HS-27A (cell line): ENCODE results near the gene RIT2.

Experiments used
- DNase-seq: peaks from one replicate; pipeline ENCODE4 v3.0.0-alpha.2; 2012; ENCODE audit warnings: low read depth, missing footprints

RIT2 gene

DNA sequence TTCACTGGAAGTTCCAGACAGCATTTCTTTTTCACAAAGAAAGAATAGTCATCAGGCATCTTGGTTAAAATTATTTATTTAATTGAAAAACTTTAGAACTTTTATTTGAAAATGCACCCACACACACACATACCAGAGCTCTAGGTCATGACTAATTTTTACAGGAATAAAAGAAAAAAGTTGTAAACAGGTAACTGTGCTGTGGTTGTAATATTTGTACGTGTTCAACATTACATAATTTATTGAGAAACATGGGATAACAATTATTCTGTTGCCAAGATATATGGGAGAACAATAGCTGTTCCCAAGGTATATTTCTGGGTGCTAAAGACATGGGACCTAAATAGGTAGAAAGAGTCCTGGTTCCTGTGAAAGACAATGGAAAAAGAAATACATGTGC is 104.9 kb downstream of the RIT2 start:
- no peak for DNase-seq

DNA sequence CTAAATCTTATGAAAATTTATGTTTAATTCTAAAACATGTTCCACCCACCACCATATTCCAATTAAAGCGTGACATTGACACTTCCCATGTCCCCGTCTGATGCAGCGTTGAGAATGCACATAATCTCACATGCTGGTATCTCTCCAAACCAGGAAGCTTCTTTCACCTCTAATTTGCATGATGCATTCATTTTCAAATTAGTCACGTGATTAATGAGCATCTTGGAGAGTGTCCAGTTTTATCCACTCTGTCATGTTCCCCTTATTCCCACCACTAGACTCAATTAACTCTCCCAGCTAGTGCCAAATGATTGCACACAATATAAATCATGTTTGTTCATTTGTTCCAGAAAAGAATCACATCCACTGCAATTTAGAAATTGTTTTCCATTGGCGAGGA is 105.8 kb downstream of the RIT2 start:
- no peak for DNase-seq

DNA sequence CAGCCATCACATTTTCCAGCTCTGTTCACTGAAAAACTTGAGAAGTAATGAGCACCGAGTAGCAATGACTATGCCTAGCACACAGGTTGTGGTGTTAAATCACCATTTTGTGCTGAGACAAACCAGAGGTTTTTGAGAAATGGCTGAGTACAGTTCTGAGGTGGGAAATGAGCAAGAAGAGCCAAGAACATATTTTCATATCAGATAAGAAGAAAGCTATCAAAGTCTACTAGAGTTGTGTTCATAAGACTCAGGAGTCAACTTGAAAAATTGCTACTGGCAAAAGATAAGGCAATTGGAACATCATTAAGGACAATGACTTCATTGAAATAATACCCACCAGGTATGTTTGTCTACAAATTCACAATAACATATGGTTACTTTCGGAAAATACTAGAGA is 108.1 kb downstream of the RIT2 start:
- no peak for DNase-seq

- no peak for DNase-seq
Observed at GRCh38 chr18:43004421-43004820, 111.1 kb downstream of the RIT2 start.

- no peak for DNase-seq
Observed at GRCh38 chr18:43001821-43002220, 113.7 kb downstream of the RIT2 start.

GRCh38 chr18:42996824-42997223 is 118.7 kb downstream of the RIT2 start:
- no peak for DNase-seq

- no peak for DNase-seq
Observed at GRCh38 chr18:42980426-42980825, 135.1 kb downstream of the RIT2 start.

- DNase-seq = no peak
Observed at GRCh38 chr18:42977982-42978637, 137.4 kb downstream of the RIT2 start.

DNA sequence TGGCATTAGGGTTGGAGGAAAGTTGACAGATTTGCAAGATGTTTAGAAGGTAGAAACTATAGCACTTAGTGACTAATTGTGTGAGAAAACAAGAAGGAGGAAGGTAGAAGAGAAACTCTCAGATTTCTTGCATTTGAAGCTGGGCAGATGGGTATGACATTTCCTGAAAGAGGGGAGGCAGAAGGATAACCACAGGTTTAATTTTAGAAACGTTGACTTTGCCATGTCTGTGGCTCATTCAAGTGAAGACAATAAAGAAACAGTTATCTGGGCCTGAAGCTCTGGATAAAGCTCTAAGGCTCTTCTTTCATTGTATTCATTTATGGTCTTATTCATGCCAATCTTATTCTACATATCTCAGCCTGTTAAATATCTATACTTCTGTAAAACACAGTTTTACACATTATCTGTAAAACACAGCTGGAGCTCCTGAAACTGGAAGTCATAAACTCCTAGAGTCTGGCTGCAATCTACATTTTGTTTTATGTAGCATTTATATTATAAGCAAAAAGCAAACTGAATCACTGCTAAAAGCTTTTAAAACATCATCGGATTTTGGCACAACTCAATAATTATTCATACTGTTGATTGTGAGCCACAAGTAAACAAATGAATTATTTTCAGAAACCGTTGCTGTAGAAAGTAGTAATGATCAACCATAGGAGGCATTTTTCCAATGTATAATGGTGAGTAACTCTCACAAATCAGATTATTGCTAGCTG is 138.5 kb downstream of the RIT2 start:
- DNase-seq = no peak

- DNase-seq = no peak
Observed at GRCh38 chr18:42969366-42969765, 146.1 kb downstream of the RIT2 start.

GRCh38 chr18:42961298-42961697 is 154.2 kb downstream of the RIT2 start:
- DNase-seq = no peak

GRCh38 chr18:42959528-42959927 is 156.0 kb downstream of the RIT2 start:
- DNase-seq = no peak

GRCh38 chr18:42958353-42958752 is 157.1 kb downstream of the RIT2 start:
- DNase-seq = no peak

DNA sequence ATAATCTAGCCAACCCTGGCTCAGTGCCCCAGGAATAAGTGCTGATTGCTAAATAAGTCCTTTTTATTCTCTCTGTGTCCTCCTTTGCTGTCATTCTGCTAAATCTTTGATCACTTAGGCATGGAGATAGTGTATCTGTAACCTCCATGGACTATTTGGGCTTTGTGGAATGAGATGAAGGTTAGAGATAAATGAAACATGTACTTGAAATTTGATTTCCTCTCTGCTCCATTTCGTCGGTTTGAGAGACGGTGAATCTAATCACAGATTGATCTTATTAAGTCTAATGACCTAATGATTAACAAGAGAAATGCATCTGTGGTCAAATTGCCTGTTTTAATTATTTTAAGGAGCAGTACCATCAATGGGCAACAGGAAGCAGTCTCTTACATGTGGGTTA is 159.2 kb downstream of the RIT2 start:
- no peak for DNase-seq

DNA sequence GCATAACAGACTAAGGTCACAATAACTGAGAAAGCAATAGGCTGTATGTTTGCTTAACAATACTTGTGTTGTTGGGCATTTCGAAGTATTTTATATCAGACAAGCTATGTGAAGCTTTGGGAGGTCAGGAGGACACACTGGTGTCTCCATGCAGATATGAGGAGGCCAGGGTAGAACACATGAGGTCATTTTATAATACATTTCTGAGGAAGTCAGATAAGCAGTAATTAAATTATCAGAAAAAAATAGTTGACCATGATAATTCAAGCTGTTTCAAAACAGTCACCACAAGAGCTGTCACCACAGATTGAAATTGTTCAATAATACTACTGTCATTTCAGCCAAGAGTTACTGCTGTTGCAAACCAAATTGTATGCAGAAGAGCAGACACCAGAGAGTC is 160.6 kb downstream of the RIT2 start:
- DNase-seq = no peak

GRCh38 chr18:42953306-42953705 is 162.2 kb downstream of the RIT2 start:
- no peak for DNase-seq

DNA sequence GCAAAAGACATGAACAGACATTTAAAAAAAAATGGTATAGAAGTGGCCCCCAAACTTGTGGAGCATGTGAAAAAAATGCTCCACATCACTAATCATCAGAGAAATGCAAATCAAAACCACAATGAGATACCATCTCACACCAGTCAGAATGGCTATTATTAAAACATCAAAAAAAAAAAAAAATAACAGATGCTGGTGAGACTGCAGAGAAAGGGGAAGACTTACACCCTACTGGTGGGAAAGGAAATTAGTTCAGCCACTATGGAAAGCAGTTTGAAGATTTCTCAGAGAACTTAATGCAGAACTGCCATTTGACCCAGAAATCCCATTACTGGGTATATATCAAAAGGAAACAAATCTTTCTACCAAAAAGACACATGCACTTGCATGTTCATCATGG is 164.8 kb downstream of the RIT2 start:
- no peak for DNase-seq

- no peak for DNase-seq
Observed at GRCh38 chr18:42948831-42949230, 166.7 kb downstream of the RIT2 start.

DNA sequence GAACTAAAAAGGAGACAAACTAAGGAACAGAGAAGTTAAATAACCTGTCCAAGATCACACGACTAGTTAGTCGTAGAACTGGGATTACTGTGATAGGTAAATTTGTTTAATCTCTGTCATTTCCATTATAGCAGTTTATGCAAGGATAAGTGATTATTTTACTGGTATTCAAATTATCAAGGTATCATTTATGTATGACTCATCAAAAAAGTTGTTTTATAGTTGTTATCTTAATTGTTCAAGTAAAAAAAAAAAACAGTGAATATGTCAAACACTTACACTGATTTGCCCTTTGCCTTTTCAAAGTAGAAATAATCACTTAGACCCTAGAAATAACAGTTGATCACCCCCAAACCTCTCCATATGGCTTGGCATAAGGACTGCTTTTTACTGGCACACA is 173.6 kb downstream of the RIT2 start:
- DNase-seq = no peak

- DNase-seq = no peak
Observed at GRCh38 chr18:42941021-42941420, 174.5 kb downstream of the RIT2 start.

GRCh38 chr18:42937436-42937835 is 178.0 kb downstream of the RIT2 start:
- no peak for DNase-seq

DNA sequence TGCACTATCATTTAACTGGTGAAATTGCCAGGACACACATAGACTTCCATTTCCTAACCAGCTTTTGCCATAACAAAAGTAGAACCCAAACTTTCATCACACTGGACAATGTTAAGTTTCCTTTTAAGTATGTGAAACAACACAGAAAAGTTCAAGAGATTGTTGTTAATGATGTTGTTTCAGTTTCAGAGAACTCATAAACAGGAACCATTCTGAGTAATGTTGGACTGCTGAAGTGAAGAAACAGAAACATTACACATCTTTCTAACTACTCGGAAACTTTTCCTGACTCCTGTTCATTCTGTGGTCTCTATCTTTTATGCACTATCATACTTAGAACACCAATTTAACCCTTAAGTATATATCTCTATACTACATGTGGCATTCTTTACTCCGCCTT is 179.2 kb downstream of the RIT2 start:
- no peak for DNase-seq

- DNase-seq = no peak
Observed at GRCh38 chr18:42931491-42931890, 184.0 kb downstream of the RIT2 start.

DNA sequence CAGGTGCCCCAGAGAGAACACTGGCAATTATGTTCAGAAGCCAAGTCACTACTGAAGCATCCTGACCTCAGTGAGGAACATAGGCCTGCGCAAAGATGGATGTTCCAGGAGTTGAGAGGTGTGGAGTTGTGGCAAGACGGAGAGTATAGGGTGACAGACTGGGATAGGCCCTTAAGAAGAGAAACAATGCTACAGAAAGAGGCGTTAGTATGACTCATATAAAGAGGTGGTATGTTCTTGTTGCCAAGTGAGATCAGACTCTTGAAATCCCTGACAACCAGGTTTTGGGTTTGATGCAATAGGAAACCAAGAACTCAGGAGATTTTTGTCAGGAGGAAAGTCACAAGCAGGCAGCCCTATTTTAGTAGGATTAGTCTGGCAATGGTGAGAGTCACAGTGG is 185.6 kb downstream of the RIT2 start:
- DNase-seq = no peak
